22Rv1 (cell line): Measurements from ENCODE around the gene TNS2.
"Not testable (repeated sequence)": the region's sequence is repeated elsewhere in the genome, so short reads cannot be mapped to it uniquely, and the experiment has no call there.

Source experiments
- H3K27ac ChIP-seq: fragments of 450-650 bp; 2 replicates; pipeline ENCODE4 v1.5.1; 2017
- ZFX ChIP-seq: fragments of 450-650 bp; IDR thresholded peaks from 2 replicates; pipeline ENCODE4 v1.6.1; 2017; ENCODE audit warnings: antibody characterized with exemption, borderline replicate concordance
- TF ChIP-seq, protein P1 (sequence below): fragments of 450-650 bp; IDR thresholded peaks from 2 replicates; pipeline ENCODE4 v1.5.1; 2017; ENCODE audit warnings: mild to moderate bottlenecking

TNS2 gene

DNA sequence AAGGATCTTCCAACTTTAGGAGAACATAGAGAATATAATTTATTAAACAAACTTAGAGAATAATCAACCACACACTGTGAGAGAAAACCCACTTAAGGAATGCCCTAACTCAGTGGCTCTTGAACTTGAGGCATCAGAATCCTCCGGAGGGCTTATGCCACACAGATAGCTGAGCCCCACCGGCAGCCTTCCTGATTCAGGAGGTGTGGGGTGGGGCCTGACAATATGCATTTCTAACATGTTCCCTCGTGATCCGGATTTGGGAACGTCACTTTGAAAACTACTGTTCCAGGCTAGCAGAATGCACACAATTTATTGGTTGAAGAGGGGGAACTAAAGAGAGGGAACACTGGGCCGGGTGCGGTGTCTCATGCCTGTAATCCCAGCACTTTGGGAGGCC, 51.4 kb downstream of the TNS2 start:
- no peak for TF ChIP-seq ZFX

DNA sequence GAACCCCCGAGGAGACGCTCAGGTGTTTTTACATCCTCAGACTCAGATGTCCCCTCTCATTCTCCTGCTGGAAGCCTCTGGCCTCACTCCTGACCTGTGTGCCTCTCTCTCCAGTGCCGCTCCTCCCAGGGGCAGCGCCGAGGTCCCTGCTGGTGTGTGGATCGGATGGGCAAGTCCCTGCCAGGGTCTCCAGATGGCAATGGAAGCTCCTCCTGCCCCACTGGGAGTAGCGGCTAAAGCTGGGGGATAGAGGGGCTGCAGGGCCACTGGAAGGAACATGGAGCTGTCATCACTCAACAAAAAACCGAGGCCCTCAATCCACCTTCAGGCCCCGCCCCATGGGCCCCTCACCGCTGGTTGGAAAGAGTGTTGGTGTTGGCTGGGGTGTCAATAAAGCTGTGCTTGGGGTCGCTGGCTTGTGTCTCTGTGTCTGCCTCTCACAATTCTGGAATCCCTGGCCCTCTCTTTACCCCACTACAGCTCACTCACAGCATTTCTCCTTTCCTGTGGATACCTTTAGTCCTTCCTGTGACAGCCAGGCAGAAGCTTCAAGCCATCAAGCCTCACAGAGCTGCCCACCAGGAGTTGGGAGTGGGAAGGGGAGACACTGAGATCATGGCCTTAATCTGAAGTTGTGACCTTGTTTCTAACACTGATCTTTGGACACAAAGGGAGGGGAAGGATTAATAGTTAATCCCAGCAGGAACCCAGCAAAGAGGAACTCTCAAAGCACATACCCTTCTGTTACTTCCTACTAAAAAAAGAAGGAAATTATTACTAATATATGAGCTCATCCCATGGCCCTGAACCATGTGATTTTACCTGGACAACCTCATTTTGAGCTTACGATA, 52.3 kb downstream of the TNS2 start:
- no peak for TF ChIP-seq ZFX
- TF ChIP-seq, protein P1, sequence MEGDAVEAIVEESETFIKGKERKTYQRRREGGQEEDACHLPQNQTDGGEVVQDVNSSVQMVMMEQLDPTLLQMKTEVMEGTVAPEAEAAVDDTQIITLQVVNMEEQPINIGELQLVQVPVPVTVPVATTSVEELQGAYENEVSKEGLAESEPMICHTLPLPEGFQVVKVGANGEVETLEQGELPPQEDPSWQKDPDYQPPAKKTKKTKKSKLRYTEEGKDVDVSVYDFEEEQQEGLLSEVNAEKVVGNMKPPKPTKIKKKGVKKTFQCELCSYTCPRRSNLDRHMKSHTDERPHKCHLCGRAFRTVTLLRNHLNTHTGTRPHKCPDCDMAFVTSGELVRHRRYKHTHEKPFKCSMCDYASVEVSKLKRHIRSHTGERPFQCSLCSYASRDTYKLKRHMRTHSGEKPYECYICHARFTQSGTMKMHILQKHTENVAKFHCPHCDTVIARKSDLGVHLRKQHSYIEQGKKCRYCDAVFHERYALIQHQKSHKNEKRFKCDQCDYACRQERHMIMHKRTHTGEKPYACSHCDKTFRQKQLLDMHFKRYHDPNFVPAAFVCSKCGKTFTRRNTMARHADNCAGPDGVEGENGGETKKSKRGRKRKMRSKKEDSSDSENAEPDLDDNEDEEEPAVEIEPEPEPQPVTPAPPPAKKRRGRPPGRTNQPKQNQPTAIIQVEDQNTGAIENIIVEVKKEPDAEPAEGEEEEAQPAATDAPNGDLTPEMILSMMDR, result no peak
- H3K27ac ChIP-seq, result no peak overlapping the region

More for the DNA sequence above, 51.4 kb downstream of the TNS2 start:
- H3K27ac ChIP-seq, result no peak overlapping the region

- no peak within 1 kb of the TSS for H3K27ac ChIP-seq
- TF ChIP-seq ZFX, result no peak
- TF ChIP-seq, protein P1, result no peak
Observed at GRCh38 chr12:53102883-53103807, 53.3 kb downstream of the TNS2 start, which contains the start of gene SOAT2. SOAT2 (plus strand) TSS chr12:53103486; CDS start chr12:53103578, 92 bp downstream.

DNA sequence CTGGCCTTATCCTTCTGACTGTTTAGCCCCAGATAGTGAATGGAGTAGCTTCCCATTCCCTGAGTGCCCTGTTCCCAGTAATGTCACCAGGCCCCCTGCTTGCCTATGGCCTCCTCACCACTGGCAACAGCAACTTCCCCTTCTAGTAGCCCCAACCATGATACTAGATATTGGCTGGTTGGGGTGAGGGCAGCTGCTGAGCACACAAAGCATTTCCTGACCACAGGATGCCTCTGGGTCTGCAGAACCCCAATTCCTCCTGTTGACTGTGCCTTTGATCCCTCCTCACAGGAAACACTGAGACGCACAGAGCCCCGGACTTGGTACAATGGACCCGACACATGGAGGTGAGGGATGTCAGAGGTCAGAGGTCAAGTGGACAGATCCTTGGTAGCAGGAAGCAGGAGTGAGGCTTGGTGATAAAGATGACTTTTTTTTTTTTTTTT, 54.0 kb downstream of the TNS2 start:
- H3K27ac ChIP-seq, result no peak overlapping the region

GRCh38 chr12:53105256-53105655, 55.4 kb downstream of the TNS2 start:
- H3K27ac ChIP-seq, result no peak overlapping the region
- no peak for TF ChIP-seq ZFX
- TF ChIP-seq, protein P1, result no peak

More for the DNA sequence above, 54.0 kb downstream of the TNS2 start:
- TF ChIP-seq, protein P1, result no peak
- TF ChIP-seq ZFX, result no peak

- H3K27ac ChIP-seq, result no peak overlapping the region
- TF ChIP-seq, protein P1, result no peak
- TF ChIP-seq ZFX, result no peak
Observed at GRCh38 chr12:53105712-53106439, 56.0 kb downstream of the TNS2 start.

DNA sequence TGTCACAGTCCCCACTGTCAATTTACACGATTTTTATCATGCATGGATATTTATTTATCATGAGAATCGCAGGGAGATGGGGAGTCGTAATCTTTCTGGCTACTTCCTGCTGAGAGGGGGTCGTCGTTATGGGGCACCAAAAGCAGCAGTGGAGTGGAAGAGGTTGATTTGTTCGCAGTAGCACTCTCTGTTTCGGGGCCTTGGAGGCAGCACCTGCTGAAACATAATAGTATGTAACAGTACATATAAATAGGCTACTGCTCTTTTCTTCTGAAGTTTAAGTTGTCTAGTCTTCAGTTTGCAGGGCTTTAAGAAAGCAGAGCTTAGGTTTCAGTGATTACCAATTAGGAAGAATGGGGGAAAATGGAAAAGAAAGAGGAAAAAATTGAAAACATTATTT, 57.3 kb downstream of the TNS2 start:
- TF ChIP-seq, protein P1, result no peak
- TF ChIP-seq ZFX, result no peak
- no peak overlapping the region for H3K27ac ChIP-seq

- not testable (repeated sequence) for H3K27ac ChIP-seq
Observed at GRCh38 chr12:53112431-53112830, 62.6 kb downstream of the TNS2 start.
